Calu3 (cell line): Measurements from ENCODE around the gene NOXA1. TPM values are rescaled to one million over a fixed set of nuclear protein-coding genes. Genes with fewer than 3 reads are reported as not detected.

Experiments used
- BruUV-seq: library from RNA; stranded (reverse); fragments of 400-500 nt; replicated peaks from 2 replicates; lab custom pipeline; 2021; lab: Mats Ljungman, UMichigan
- CTCF ChIA-PET: fragments of 300-600 bp; sonication (Branson Sonifier 250); formaldehyde crosslinking; loops from one replicate; lab custom pipeline; 2022; ENCODE audit warnings: antibody characterized with exemption; lab: Charles Lee
- DNase-seq: peaks from one replicate; pipeline ENCODE4 v3.0.0; 2022
- H3K27ac Mint-ChIP-seq: one replicate; pipeline ENCODE4 v1.8.0; 2022; ENCODE audit warnings: mixed read lengths; ENCODE audit not compliant: unreplicated experiment
- H3K27me3 Mint-ChIP-seq: one replicate; pipeline ENCODE4 v1.8.0; 2022; ENCODE audit warnings: mixed read lengths; ENCODE audit not compliant: unreplicated experiment
- H3K36me3 Mint-ChIP-seq: one replicate; pipeline ENCODE4 v1.8.0; 2022; ENCODE audit warnings: mild to moderate bottlenecking, moderate library complexity, mixed read lengths; ENCODE audit not compliant: insufficient read depth, unreplicated experiment
- H3K4me1 Mint-ChIP-seq: one replicate; pipeline ENCODE4 v1.8.0; 2022; ENCODE audit warnings: mild to moderate bottlenecking, low read depth, mixed read lengths; ENCODE audit not compliant: unreplicated experiment
- H3K4me3 Mint-ChIP-seq: one replicate; pipeline ENCODE4 v1.8.0; 2022; ENCODE audit warnings: mild to moderate bottlenecking, low read depth, moderate library complexity, mixed read lengths; ENCODE audit not compliant: unreplicated experiment
- H3K9me3 Mint-ChIP-seq: one replicate; pipeline ENCODE4 v1.8.0; 2022; ENCODE audit warnings: low read depth, mixed read lengths; ENCODE audit not compliant: unreplicated experiment
- intact Hi-C: fragments of 100-400 bp; cut with micrococcal nuclease; formaldehyde crosslinking; loops from one replicate; pipeline ENCODE4 v1.10.0; 2022; ENCODE audit not compliant: unreplicated experiment
- total RNA-seq: library from RNA; stranded (reverse); gene quantifications from 2 replicates; pipeline ENCODE4 v1.2.3, GENCODE V29; 2022
- TF ChIP-seq, protein P1 (sequence below): fragments of 200-600 bp; IDR thresholded peaks from one replicate; pipeline ENCODE4 v1.8.0; 2022; ENCODE audit warnings: antibody characterized with exemption; ENCODE audit not compliant: unreplicated experiment

The NOXA1 gene
- total RNA-seq, 1 experiment from 2014 or later: 12.3 TPM

DNA sequence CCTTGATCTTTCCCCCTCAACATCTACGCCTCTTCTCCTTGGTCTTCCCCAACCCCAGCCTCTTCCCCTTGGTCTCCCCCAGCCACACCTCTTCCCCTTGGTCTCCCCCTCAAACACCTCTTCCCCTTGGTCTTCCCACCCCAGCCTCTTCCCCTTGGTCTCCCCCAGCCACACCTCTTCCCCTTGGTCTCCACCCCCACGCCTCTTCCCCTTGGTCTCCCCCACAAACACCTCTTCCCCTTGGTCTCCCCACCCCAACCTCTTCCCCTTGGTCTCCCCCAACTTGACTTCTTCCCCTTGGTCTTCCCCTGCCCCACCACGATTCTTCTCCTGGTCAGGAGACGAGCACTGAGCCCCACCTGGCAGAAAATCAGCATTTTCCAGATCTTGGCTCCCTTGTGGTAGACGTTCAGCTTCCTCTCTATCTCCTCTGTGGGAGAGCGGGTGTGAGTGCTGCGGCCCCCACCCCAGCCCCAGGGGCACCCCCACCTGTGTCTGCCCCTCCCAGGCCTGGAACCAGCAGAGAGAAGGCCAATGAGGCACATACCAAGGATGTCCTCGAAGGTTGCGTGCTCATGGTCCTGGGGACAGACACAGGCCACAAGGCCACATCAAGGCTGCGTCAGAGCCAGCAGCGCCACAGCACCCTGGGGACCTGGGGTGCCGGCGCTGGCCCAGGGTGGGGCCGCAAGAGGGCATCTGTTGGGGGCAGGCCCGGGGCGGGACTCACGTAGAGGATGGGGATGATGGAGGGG lies 29.0 kb downstream of the NOXA1 start:
- peaks cover 16% of the 10 kb centered on the region for H3K36me3 Mint-ChIP-seq
- no peaks in the 10 kb centered on the region for H3K9me3 Mint-ChIP-seq

DNA sequence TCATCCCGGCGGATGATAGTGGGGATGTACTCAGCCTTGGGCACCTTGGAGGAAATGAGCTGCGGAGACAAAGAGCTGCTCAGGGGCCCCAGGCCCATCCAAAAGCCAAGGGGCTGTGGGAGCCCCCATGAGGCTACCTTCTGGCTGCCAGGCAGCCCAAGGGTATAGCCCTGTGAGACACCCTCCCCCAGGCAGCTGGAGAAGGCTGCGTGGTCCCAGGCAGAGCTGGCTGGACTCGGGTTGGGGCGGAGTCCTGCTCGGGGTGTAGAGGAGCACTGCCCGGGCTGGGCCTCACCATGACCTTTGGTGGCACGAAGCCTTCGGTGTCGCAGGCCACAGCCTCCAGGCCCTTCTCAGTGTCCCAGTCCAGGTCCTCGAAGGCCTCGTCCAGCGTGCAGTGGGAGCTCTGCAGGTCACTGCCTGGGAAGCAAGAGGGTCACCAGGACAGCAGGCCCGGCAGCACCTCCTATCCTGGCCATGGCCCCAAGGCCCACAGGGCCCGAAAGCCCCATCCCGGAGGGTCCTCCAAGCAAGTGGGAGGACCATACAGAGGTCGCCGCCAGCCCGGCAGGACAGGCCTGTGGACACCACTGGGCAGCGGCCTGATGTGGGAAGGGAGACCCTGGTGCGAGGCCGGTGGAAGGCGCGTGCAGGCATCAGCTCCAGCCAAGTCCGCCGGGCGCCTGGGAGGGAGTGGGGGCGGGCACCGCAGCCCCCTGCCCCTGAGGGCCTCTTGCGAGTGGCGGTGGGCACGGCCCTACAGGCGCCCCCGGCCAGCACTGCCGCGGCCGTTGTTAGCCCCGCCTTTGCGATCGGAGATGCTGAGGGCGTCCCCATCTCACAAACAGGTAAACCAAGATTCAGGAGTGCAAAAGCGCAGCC lies 29.8 kb downstream of the NOXA1 start:
- no peak overlapping the region for H3K27ac Mint-ChIP-seq
- no TSS peak for BruUV-seq
- intact Hi-C loops: no loop called here
- no peak for DNase-seq
- no peaks in the 10 kb centered on the region for H3K9me3 Mint-ChIP-seq
- H3K4me1 Mint-ChIP-seq: no peaks in the 10 kb centered on the region
- TF ChIP-seq, protein P1, sequence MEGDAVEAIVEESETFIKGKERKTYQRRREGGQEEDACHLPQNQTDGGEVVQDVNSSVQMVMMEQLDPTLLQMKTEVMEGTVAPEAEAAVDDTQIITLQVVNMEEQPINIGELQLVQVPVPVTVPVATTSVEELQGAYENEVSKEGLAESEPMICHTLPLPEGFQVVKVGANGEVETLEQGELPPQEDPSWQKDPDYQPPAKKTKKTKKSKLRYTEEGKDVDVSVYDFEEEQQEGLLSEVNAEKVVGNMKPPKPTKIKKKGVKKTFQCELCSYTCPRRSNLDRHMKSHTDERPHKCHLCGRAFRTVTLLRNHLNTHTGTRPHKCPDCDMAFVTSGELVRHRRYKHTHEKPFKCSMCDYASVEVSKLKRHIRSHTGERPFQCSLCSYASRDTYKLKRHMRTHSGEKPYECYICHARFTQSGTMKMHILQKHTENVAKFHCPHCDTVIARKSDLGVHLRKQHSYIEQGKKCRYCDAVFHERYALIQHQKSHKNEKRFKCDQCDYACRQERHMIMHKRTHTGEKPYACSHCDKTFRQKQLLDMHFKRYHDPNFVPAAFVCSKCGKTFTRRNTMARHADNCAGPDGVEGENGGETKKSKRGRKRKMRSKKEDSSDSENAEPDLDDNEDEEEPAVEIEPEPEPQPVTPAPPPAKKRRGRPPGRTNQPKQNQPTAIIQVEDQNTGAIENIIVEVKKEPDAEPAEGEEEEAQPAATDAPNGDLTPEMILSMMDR: no peak
- no peaks in the 10 kb centered on the region for H3K27me3 Mint-ChIP-seq
- H3K4me3 Mint-ChIP-seq: no peak overlapping the region
- CTCF ChIA-PET: interaction anchor here (0.5 kb wide), 1 partner anchor 8 kb away, joined by 3 read pairs; no protein-coding TSS in a partner anchor
- peaks cover 23% of the 10 kb centered on the region for H3K36me3 Mint-ChIP-seq

More for the DNA sequence above, 29.0 kb downstream of the NOXA1 start:
- no TSS peak for BruUV-seq
- intact Hi-C loops: no loop called here
- no peak overlapping the region for H3K4me3 Mint-ChIP-seq
- no peaks in the 10 kb centered on the region for H3K4me1 Mint-ChIP-seq
- TF ChIP-seq, protein P1: no peak
- DNase-seq: no peak
- CTCF ChIA-PET: no interaction called here
- H3K27ac Mint-ChIP-seq: peak overlapping the region; percentile 50
- no peaks in the 10 kb centered on the region for H3K27me3 Mint-ChIP-seq

- H3K36me3 Mint-ChIP-seq: peaks cover 19% of the 10 kb centered on the region
- CTCF ChIA-PET: interaction anchor here (0.5 kb wide), 1 partner anchor 8 kb away, joined by 3 read pairs; no protein-coding TSS in a partner anchor
- no peaks in the 10 kb centered on the region for H3K4me1 Mint-ChIP-seq
- H3K9me3 Mint-ChIP-seq: no peaks in the 10 kb centered on the region
- no peak for DNase-seq
- no peaks in the 10 kb centered on the region for H3K27me3 Mint-ChIP-seq
- BruUV-seq: no TSS peak
- no peak overlapping the region for H3K4me3 Mint-ChIP-seq
- intact Hi-C loops: no loop called here
- no peak overlapping the region for H3K27ac Mint-ChIP-seq
- TF ChIP-seq, protein P1: no peak
Observed at GRCh38 chr9:137453643-137454081, 30.5 kb downstream of the NOXA1 start.

GRCh38 chr9:137454145-137454596 lies 31.0 kb downstream of the NOXA1 start:
- intact Hi-C loops: no loop called here
- Mint-ChIP-seq H3K27ac (no peak overlapping the region), H3K4me3 (no peak overlapping the region), H3K4me1 (no peaks in the 10 kb centered on the region), H3K27me3 (no peaks in the 10 kb centered on the region), H3K36me3 (peaks cover 15% of the 10 kb centered on the region), H3K9me3 (no peaks in the 10 kb centered on the region)
- CTCF ChIA-PET: no interaction called here
- TF ChIP-seq, protein P1: no peak
- BruUV-seq: no TSS peak
- DNase-seq: no peak
